Nephron progenitor cell (in vitro differentiated cells): ENCODE measurements around the gene DAGLA.

Experiments
- DNase-seq: peaks from one replicate; pipeline ENCODE4 v3.0.0; 2021
- H3K27ac Mint-ChIP-seq: 2 replicates; pipeline ENCODE4 v1.8.0; 2021; ENCODE audit warnings: mild to moderate bottlenecking, moderate library complexity, mixed read lengths
- H3K27me3 Mint-ChIP-seq: 2 replicates; pipeline ENCODE4 v1.8.0; 2021; ENCODE audit warnings: mild to moderate bottlenecking, low read depth, mixed read lengths; ENCODE audit not compliant: poor library complexity
- H3K36me3 Mint-ChIP-seq: 2 replicates; pipeline ENCODE4 v1.8.0; 2021; ENCODE audit warnings: low read depth, mixed read lengths
- H3K4me1 Mint-ChIP-seq: 2 replicates; pipeline ENCODE4 v1.8.0; 2021; ENCODE audit warnings: mixed read lengths
- H3K4me3 Mint-ChIP-seq: 2 replicates; pipeline ENCODE4 v1.8.0; 2021; ENCODE audit warnings: mild to moderate bottlenecking, moderate library complexity, mixed read lengths
- H3K9me3 Mint-ChIP-seq: 2 replicates; pipeline ENCODE4 v1.8.0; 2021; ENCODE audit warnings: mild to moderate bottlenecking, moderate library complexity, mixed read lengths
- TF ChIP-seq, protein P1 (sequence below): fragments of 200-600 bp; sonication (generic); IDR thresholded peaks from 2 replicates; pipeline ENCODE4 v1.5.0; 2021; ENCODE audit warnings: antibody characterized with exemption

The DAGLA gene

DNA sequence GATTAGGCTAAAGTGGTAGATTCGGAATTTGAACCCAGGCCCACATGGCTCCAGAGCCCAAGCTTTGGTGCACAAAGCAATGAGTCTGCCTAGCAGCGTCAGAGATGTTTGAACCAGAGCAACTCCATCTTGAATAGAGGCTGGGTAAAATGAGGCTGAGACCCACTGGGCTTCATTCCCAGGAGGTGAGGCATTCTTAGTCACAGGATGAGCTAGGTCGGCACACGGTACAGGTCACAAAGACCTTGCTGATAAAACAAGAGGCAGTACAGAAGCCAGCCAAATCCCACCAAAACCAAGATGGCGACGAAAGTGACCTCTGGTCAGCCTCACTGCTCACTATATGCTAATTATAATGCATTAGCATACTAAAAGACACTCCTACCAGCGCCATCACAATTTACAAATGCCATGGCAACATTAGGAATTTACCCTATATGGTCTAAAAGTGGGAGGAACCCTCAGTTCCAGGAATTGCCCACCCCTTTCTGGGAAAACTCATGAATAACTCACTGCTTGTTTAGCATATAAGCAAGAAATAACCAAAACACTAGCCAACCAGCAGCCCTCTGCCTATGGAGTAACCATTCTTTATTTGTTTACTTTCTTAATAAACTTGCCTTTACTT, 40.3 kb upstream of the DAGLA start:
- Mint-ChIP-seq H3K9me3 (no peaks in the 10 kb centered on the region), H3K27ac (no peak overlapping the region), H3K27me3 (peaks cover 38% of the 10 kb centered on the region), H3K36me3 (no peaks in the 10 kb centered on the region), H3K4me3 (no peak overlapping the region), H3K4me1 (peaks cover 4% of the 10 kb centered on the region)
- no peak for DNase-seq
- TF ChIP-seq, protein P1, sequence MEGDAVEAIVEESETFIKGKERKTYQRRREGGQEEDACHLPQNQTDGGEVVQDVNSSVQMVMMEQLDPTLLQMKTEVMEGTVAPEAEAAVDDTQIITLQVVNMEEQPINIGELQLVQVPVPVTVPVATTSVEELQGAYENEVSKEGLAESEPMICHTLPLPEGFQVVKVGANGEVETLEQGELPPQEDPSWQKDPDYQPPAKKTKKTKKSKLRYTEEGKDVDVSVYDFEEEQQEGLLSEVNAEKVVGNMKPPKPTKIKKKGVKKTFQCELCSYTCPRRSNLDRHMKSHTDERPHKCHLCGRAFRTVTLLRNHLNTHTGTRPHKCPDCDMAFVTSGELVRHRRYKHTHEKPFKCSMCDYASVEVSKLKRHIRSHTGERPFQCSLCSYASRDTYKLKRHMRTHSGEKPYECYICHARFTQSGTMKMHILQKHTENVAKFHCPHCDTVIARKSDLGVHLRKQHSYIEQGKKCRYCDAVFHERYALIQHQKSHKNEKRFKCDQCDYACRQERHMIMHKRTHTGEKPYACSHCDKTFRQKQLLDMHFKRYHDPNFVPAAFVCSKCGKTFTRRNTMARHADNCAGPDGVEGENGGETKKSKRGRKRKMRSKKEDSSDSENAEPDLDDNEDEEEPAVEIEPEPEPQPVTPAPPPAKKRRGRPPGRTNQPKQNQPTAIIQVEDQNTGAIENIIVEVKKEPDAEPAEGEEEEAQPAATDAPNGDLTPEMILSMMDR = no peak

DNA sequence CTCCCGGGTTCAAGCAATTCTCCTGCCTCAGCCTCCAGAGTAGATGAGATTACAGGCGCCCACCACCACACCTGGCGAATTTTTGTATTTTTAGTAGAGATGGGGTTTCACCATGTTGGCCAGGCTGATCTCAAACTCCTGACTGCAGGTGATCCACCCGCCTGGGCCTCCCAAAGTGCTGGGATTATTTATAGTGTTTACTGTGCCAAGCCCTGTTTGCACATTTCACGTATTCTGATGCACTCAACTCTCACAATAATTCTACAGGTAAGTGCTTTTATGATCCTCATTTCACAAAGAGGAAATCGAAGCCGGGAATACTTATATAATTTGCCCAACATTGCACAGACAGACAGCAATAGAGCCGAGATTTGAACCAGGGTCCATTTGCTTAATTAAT, 38.0 kb upstream of the DAGLA start:
- H3K27ac Mint-ChIP-seq = no peak overlapping the region
- TF ChIP-seq, protein P1 = no peak
- no peak overlapping the region for H3K4me3 Mint-ChIP-seq
- peaks cover 3% of the 10 kb centered on the region for H3K4me1 Mint-ChIP-seq
- peaks cover 19% of the 10 kb centered on the region for H3K27me3 Mint-ChIP-seq
- no peaks in the 10 kb centered on the region for H3K36me3 Mint-ChIP-seq
- DNase-seq = no peak
- H3K9me3 Mint-ChIP-seq = no peaks in the 10 kb centered on the region

- Mint-ChIP-seq H3K27me3 (peaks cover 16% of the 10 kb centered on the region), H3K9me3 (no peaks in the 10 kb centered on the region), H3K4me3 (no peak overlapping the region), H3K36me3 (no peaks in the 10 kb centered on the region), H3K27ac (no peak overlapping the region), H3K4me1 (no peaks in the 10 kb centered on the region)
- TF ChIP-seq, protein P1 = no peak
- DNase-seq = no peak
Measured at GRCh38 chr11:61645179-61645868, 34.9 kb upstream of the DAGLA start.

GRCh38 chr11:61647529-61647928, 32.7 kb upstream of the DAGLA start:
- Mint-ChIP-seq H3K27ac (no peak overlapping the region), H3K27me3 (peaks cover 17% of the 10 kb centered on the region), H3K36me3 (no peaks in the 10 kb centered on the region), H3K4me3 (no peak overlapping the region), H3K4me1 (peaks cover 13% of the 10 kb centered on the region), H3K9me3 (no peaks in the 10 kb centered on the region)
- DNase-seq = no peak
- TF ChIP-seq, protein P1 = no peak

DNA sequence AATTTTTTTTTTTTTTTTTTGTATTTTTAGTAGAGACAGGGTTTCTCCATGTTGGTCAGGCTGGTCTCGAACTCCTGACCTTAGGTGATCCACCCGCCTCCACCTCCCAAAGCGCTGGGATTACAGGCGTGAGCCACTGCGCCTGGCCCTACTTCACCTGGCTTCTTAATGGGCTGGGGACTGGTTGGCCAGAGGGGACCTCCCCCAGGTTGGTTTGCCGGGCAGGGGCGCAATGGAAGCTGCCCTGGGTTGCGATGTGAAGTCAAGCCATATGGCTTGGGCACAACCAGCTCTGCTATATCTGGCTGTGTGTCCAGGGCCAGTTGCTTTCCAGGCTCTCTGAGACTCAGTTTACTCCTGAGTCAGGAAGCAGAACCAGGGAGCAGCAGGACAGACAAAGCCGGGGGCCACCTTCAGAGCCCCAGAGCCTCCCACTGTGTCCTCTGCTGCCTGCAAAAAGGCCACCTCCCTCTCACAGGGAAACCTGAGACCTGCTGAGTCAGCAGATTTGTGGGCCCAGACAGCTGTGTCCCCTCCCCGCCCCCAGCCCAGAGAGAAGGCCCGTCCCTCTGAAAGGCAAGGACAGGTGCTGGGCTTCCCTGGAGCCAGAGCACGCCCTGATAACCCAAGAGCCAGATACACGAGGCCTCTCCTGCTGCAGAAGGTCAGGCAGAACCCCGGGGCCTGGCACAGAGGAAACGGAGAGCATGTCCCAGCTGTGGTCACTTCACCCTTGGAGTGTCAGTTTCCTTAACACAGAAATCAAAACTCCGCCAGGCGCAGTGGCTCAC, 29.2 kb upstream of the DAGLA start:
- no peak overlapping the region for H3K4me3 Mint-ChIP-seq
- H3K4me1 Mint-ChIP-seq = peaks cover 26% of the 10 kb centered on the region
- no peaks in the 10 kb centered on the region for H3K36me3 Mint-ChIP-seq
- H3K9me3 Mint-ChIP-seq = no peaks in the 10 kb centered on the region
- no peak overlapping the region for H3K27ac Mint-ChIP-seq
- TF ChIP-seq, protein P1 = no peak
- peak; percentile 54 for DNase-seq
- peaks cover 18% of the 10 kb centered on the region for H3K27me3 Mint-ChIP-seq
